ENCODE results near the gene PPDPF. TPM values are rescaled to one million over a fixed set of nuclear protein-coding genes. Genes with fewer than 3 reads are reported as not detected.
A peak's percentile ranks its signal among the peaks of the same experiment; 100 is the strongest.

PPDPF gene
- total and polyA plus RNA-seq, 2 of the 8 experiments (the other 6 are each of a cell fraction or from before 2014, with no cell fraction given) = 30.5 to 138 TPM

GRCh38 chr20:63520934-63521601 lies 503 bp downstream of the PPDPF start:
- Histone ChIP-seq H3K9me3 (ENCODE audit: insufficient read depth in 2 of 2, low read depth in 1 of 2, low read length in 1 of 2) (no peaks in the 10 kb centered on the region), H3K23me2 (ENCODE audit: low read depth, low read length) (peaks cover 17% of the 10 kb centered on the region; the same call in 1 of the 2 replicates), H4K20me1 (replicated peaks in 1 of 2; ENCODE audit: control insufficient read depth in 1 of 2, insufficient read depth in 2 of 2, low read length in 2 of 2) (peaks cover 3 to 22% of the 10 kb centered on the region in 2 experiments), H4K8ac (ENCODE audit: extremely low read depth, insufficient read depth, low read length) (peak overlapping the region; percentile 99), H3K4me1 (replicated peaks in 1 of 4; ENCODE audit: control insufficient read depth in 3 of 4, insufficient read depth in 4 of 4, low read length in 3 of 4) (peaks cover 0 to 21% (median 10%) of the 10 kb centered on the region in 4 experiments; a peak in 5 of 7 replicates), H3K79me2 (ENCODE audit: control insufficient read depth in 1 of 2, insufficient read depth in 2 of 2, low read length in 2 of 2) (peaks cover 0 to 4% of the 10 kb centered on the region in 2 experiments; a peak in 1 of 4 replicates), H3K4ac (replicated peaks; ENCODE audit: insufficient read length, low read depth, low read length) (peak overlapping the region; percentile 38), H2AFZ (ENCODE audit: low read length) (no peak overlapping the region), H3K4me2 (ENCODE audit: insufficient read depth in 1 of 2, low read depth in 2 of 2, low read length in 2 of 2) (peak overlapping the region; percentile 68 to 97), H3K4me3 (ENCODE audit: extremely low read depth in 1 of 4, insufficient read depth in 2 of 4, low read depth in 3 of 4, low read length in 4 of 4) (peak overlapping the region; percentile 66 to 99 (median 88)), H2BK15ac (ENCODE audit: low read length) (no peak overlapping the region), H3K14ac (ENCODE audit: insufficient read length) (no peak overlapping the region), H2BK120ac (replicated peaks; ENCODE audit: low read depth, low read length) (no peak overlapping the region), H3K9ac (replicated peaks in 1 of 4; ENCODE audit: extremely low read depth in 1 of 4, low read depth in 3 of 4, low read length in 3 of 4) (peak overlapping the region; percentile 80 to 97 (median 90)), H2BK20ac (ENCODE audit: low read length) (no peak overlapping the region), H4K5ac (ENCODE audit: insufficient read length, low read depth, low read length) (no peak overlapping the region), H3K56ac (replicated peaks; ENCODE audit: insufficient read length, low read depth, low read length) (peak overlapping the region; percentile 69), H2AK5ac (ENCODE audit: low read depth, low read length) (no peak overlapping the region), H2BK12ac (ENCODE audit: low read depth, low read length) (0 out of 2 replicates have a peak overlapping the region, but pooled peaks have one; percentile 17), H3K27me3 (replicated peaks in 1 of 4; ENCODE audit: control insufficient read depth in 3 of 4, extremely low read depth in 1 of 4, insufficient read depth in 3 of 4, low read length in 3 of 4) (peaks cover 0 to 6% (median under 1%) of the 10 kb centered on the region in 4 experiments; a peak in 2 of 7 replicates), H4K91ac (replicated peaks; ENCODE audit: insufficient read length, low read length) (peak overlapping the region; percentile 54), H3K27ac (ENCODE audit: low read depth, low read length) (peak overlapping the region; percentile 87), H3K23ac (ENCODE audit: insufficient read length) (no peak overlapping the region), H3K18ac (ENCODE audit: extremely low read depth, low read length) (peak overlapping the region; percentile 60), H3K36me3 (ENCODE audit: control insufficient read depth in 2 of 4, insufficient read depth in 4 of 4, low read length in 3 of 4) (peaks cover 0 to 14% (median 0%) of the 10 kb centered on the region in 4 experiments; a peak in 2 of 8 replicates), H3K79me1 (ENCODE audit: low read depth, low read length) (peaks cover 7% of the 10 kb centered on the region; the same call in 1 of the 2 replicates), H2BK5ac (ENCODE audit: low read depth, low read length) (peak overlapping the region; percentile 75)
- FAIRE-seq (no peak), DNase-seq (ENCODE audit: low read depth in 1 of 2, low spot score in 2 of 2) (peak in 1 of 2 experiments; percentile 79)
- ChIA-PET POLR2A (ENCODE audit: partially characterized antibody) (interaction anchor here (0.6 to 4.6 kb wide), 35 partner anchors 10 to 453 kb away, joined by 3 to 59 read pairs (median 4); partner anchors contain the start of genes ARFRP1, COL20A1, KCNQ2 and PTK6), CTCF (ENCODE audit: partially characterized antibody) (interaction anchor here (0.6 to 4.2 kb wide), 6 partner anchors 15 to 451 kb away, joined by 3 to 28 read pairs (median 4); partner anchors contain the start of gene PTK6)
- 2% methylated on average over 31 of the region's 68 CpGs; no CpG with 5 or more reads in 1 of the 2 experiments for WGBS, 2 experiments (ENCODE audit: extremely low coverage in 1 of 2, insufficient coverage in 1 of 2, insufficient read length in 1 of 2, insufficient replicate concordance in 2 of 2, low coverage in 1 of 2, low lambda C conversion rate in 2 of 2, missing lambda C conversion rate in 1 of 2)
- TF ChIP-seq JUN (IDR thresholded peaks at IDR 0.05; ENCODE audit: low read depth, low read length) (peak; percentile 61; the same call in 1 of the 2 replicates), GABPA (IDR thresholded peaks at IDR 0.05; ENCODE audit: borderline replicate concordance, insufficient read depth, low read length) (no peak), TEAD4 (IDR thresholded peaks at IDR 0.05; ENCODE audit: low read depth, low read length) (no peak), PHF8 (conservative IDR thresholded peaks at IDR 0.05; ENCODE audit: low read depth, low read length) (peak; percentile 39; the same call in 1 of the 2 replicates), TAF1 (IDR thresholded peaks at IDR 0.05; ENCODE audit: low read depth, low read length) (peak; percentile 78), HDAC2 (IDR thresholded peaks at IDR 0.05; ENCODE audit: borderline replicate concordance in 1 of 2, low read depth in 2 of 2, low read length in 2 of 2) (0 out of 4 replicates have a peak, but pooled peaks of 1 of the 2 experiments have one; percentile 45), E2F6 (IDR thresholded peaks at IDR 0.05) (no peak), MAX (IDR thresholded peaks at IDR 0.05) (peak; percentile 13), KDM4A (IDR thresholded peaks at IDR 0.05; ENCODE audit: low read depth, low read length, severe bottlenecking) (peak; percentile 76)

All from H1 (cell line).